Measurements from ENCODE around the gene RSKR. TPM values are rescaled to one million over a fixed set of nuclear protein-coding genes. Genes with fewer than 3 reads are reported as not detected.

The RSKR gene, protein sequence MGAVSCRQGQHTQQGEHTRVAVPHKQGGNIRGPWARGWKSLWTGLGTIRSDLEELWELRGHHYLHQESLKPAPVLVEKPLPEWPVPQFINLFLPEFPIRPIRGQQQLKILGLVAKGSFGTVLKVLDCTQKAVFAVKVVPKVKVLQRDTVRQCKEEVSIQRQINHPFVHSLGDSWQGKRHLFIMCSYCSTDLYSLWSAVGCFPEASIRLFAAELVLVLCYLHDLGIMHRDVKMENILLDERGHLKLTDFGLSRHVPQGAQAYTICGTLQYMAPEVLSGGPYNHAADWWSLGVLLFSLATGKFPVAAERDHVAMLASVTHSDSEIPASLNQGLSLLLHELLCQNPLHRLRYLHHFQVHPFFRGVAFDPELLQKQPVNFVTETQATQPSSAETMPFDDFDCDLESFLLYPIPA
- total RNA-seq (2022; extraction: Qiagen RNA extraction; ENCODE audit: low read depth), result 2.5 to 4.6 TPM (median 3.8 TPM) in 5 replicates

DNA sequence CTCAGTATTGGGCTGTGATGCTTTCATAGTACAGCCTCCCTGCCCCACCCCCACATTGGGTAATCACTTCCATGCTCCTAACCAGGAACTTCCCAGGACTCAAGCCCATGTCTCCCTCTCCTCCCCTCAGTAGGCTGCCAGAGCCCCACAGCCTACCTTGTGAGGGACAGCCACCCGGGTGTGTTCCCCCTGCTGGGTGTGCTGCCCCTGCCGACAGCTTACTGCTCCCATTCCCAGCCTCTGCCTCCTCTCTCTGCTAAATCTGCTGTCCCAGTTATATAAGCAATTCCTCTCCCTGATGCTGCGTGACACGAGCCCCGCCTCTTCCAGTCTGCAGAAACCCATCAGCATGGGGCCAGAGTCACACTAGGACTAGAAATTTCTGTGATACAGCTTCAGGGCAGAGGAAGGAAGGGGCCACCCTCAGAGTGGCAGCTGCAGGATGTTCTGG lies at the start of gene RSKR:
RSKR (minus strand) TSS at position 255 of the 451 bp plus-strand sequence; CDS start at position 231, 24 bp downstream.

GRCh38 chr17:28661635-28662526 lies 47.9 kb upstream of the RSKR start, which contains the start of the genes SDF2 and SUPT6H:
Gene SDF2 (minus strand): TSS chr17:28661906. CDS start chr17:28661876, 30 bp downstream.
Gene SUPT6H (plus strand): TSS chr17:28662205. CDS start chr17:28673402, 11,197 bp downstream.

GRCh38 chr17:28644787-28645575 lies 31.0 kb upstream of the RSKR start, which contains the start of gene BLTP2:
Gene BLTP2 (minus strand): TSS chr17:28645158. CDS start chr17:28645056, 102 bp downstream.

GRCh38 chr17:28598799-28599310 lies 15.1 kb downstream of the RSKR start, which contains the start of gene SPAG5:
Gene SPAG5 (minus strand): TSS chr17:28599025. CDS start chr17:28598946, 79 bp downstream.

GRCh38 chr17:28576758-28577465 lies 37.1 kb downstream of the RSKR start, which contains the start of gene ALDOC:
Gene ALDOC (minus strand): TSS chr17:28576895. CDS start chr17:28575532, 1,363 bp downstream.

GRCh38 chr17:28571361-28572122 lies 42.4 kb downstream of the RSKR start, which contains the start of gene PIGS:
Gene PIGS (minus strand): TSS chr17:28571524. CDS start chr17:28571496, 28 bp downstream.

Other genes with a start within 250 kb of the RSKR start
- not detected in 5 replicates for gene SEBOX, start 249.0 kb downstream of the RSKR start, total RNA-seq (2022; extraction: Qiagen RNA extraction; ENCODE audit: low read depth)
- gene VTN, start 243.9 kb downstream of the RSKR start, total RNA-seq (2022; extraction: Qiagen RNA extraction; ENCODE audit: low read depth), result 16.5 to 23.2 TPM (median 19.6 TPM) in 5 replicates
- 4.3 to 6.7 TPM (median 5.9 TPM) in 5 replicates for gene SARM1, start 242.5 kb downstream of the RSKR start, total RNA-seq (2022; extraction: Qiagen RNA extraction; ENCODE audit: low read depth)
- 16.3 to 20.4 TPM (median 18.9 TPM) in 5 replicates for gene SLC46A1, start 208.0 kb downstream of the RSKR start, total RNA-seq (2022; extraction: Qiagen RNA extraction; ENCODE audit: low read depth)
- gene SLC13A2, start 140.5 kb downstream of the RSKR start, total RNA-seq (2022; extraction: Qiagen RNA extraction; ENCODE audit: low read depth), result 0.10 to 0.18 TPM (median 0.14 TPM) in 5 replicates
- 0.03 TPM in 2 of 5 replicates, not detected in the others for gene FOXN1, start 107.8 kb downstream of the RSKR start, total RNA-seq (2022; extraction: Qiagen RNA extraction; ENCODE audit: low read depth)
- 26.8 to 35.5 TPM (median 29.7 TPM) in 5 replicates for gene UNC119, start 61.6 kb downstream of the RSKR start, total RNA-seq (2022; extraction: Qiagen RNA extraction; ENCODE audit: low read depth)
- 51.4 to 61.9 TPM (median 58.3 TPM) in 5 replicates for gene PIGS, start 42.7 kb downstream of the RSKR start, total RNA-seq (2022; extraction: Qiagen RNA extraction; ENCODE audit: low read depth)
- gene ALDOC, start 37.3 kb downstream of the RSKR start, total RNA-seq (2022; extraction: Qiagen RNA extraction; ENCODE audit: low read depth), result 1.2 to 2.3 TPM (median 2.1 TPM) in 5 replicates
- 70.5 to 83.0 TPM (median 75.8 TPM) in 5 replicates for gene SPAG5, start 15.2 kb downstream of the RSKR start, total RNA-seq (2022; extraction: Qiagen RNA extraction; ENCODE audit: low read depth)
- 50.8 to 63.8 TPM (median 58.0 TPM) in 5 replicates for gene BLTP2, start 31.0 kb upstream of the RSKR start, total RNA-seq (2022; extraction: Qiagen RNA extraction; ENCODE audit: low read depth)
- gene SDF2, start 47.7 kb upstream of the RSKR start, total RNA-seq (2022; extraction: Qiagen RNA extraction; ENCODE audit: low read depth), result 80.3 to 84.5 TPM (median 82.4 TPM) in 5 replicates
- 67.1 to 72.5 TPM (median 71.6 TPM) in 5 replicates for gene SUPT6H, start 48.0 kb upstream of the RSKR start, total RNA-seq (2022; extraction: Qiagen RNA extraction; ENCODE audit: low read depth)
- gene PROCA1, start 97.7 kb upstream of the RSKR start, total RNA-seq (2022; extraction: Qiagen RNA extraction; ENCODE audit: low read depth), result 0.88 to 1.8 TPM (median 1.3 TPM) in 5 replicates
- 200 to 242 TPM (median 235 TPM) in 5 replicates for gene RAB34, start 103.7 kb upstream of the RSKR start, total RNA-seq (2022; extraction: Qiagen RNA extraction; ENCODE audit: low read depth)
- gene RPL23A, start 105.8 kb upstream of the RSKR start, total RNA-seq (2022; extraction: Qiagen RNA extraction; ENCODE audit: low read depth), result 1,948 to 2,533 TPM (median 2,127 TPM) in 5 replicates
- 28.8 to 45.3 TPM (median 43.0 TPM) in 5 replicates for gene TLCD1, start 112.0 kb upstream of the RSKR start, total RNA-seq (2022; extraction: Qiagen RNA extraction; ENCODE audit: low read depth)
- 3.3 to 4.7 TPM (median 4.5 TPM) in 5 replicates for gene NEK8, start 114.6 kb upstream of the RSKR start, total RNA-seq (2022; extraction: Qiagen RNA extraction; ENCODE audit: low read depth)
- 60.4 to 85.7 TPM (median 78.9 TPM) in 5 replicates for gene TRAF4, start 129.8 kb upstream of the RSKR start, total RNA-seq (2022; extraction: Qiagen RNA extraction; ENCODE audit: low read depth)
- gene FAM222B, start 228.6 kb upstream of the RSKR start, total RNA-seq (2022; extraction: Qiagen RNA extraction; ENCODE audit: low read depth), result 31.7 to 38.7 TPM (median 35.9 TPM) in 5 replicates
- gene ERAL1, start 240.8 kb upstream of the RSKR start, total RNA-seq (2022; extraction: Qiagen RNA extraction; ENCODE audit: low read depth), result 73.5 to 91.3 TPM (median 88.3 TPM) in 5 replicates